HG02943 (cell line): ENCODE results near the gene SKAP2.

Experiments used
- ATAC-seq: cut with Tn5 transposase; IDR thresholded peaks from one replicate; pipeline ENCODE4 v1.9.1; 2021; ENCODE audit warnings: mild to moderate bottlenecking, low read depth, moderate library complexity; ENCODE audit not compliant: unreplicated experiment

The SKAP2 gene

DNA sequence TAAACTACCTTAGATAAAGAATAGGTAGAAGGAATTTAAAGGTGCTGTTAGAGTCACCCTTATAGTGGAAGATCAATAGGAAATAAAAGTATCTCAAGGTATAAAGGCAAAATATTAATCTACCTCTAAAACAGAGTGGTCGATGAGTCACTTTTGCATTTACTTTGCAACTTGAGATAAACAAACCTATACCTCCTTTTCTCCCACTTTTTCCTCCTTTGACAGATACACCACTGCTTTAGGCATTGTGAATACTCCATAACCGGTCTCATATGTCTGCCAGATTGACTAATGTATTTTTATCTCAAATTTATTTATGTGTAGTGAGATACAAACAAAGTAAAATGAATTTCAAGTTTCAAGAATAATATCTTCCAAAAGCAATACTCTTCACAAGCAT, 193.5 kb downstream of the SKAP2 start:
- ATAC-seq = no peak

- ATAC-seq = no peak
Measured at GRCh38 chr7:26670290-26670689, 194.1 kb downstream of the SKAP2 start.

- no peak for ATAC-seq
Measured at GRCh38 chr7:26668821-26669220, 195.6 kb downstream of the SKAP2 start.

DNA sequence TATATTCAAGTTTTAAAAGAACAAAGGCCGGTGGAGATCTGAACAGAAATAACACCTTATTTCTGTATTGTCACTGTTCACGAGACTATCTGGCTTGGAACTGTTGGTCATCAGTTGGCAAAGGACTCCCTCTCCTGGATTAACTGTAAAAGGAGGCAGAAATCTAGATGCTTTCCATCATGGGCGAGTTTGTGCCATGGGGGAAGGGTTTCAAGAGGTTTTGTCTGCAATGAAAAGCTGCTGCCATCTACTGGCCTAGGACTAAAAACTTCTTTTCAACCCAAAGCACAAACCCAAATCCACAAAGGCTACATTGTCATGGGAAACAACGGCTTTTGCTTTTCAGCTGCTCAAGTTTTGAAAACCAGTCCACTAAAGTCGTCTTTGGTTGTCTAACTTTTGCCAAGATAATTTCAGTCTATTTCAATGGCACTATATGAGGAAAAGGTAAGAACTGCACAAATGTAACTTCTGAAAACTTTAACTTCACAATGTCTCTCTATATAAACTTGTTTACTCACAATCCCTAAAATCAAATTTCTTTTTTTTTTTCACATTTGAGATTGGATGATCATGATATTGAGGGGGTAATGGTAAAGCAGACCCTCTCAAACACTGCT, 196.8 kb downstream of the SKAP2 start:
- ATAC-seq = no peak

GRCh38 chr7:26664735-26665416, 199.5 kb downstream of the SKAP2 start:
- no peak for ATAC-seq

DNA sequence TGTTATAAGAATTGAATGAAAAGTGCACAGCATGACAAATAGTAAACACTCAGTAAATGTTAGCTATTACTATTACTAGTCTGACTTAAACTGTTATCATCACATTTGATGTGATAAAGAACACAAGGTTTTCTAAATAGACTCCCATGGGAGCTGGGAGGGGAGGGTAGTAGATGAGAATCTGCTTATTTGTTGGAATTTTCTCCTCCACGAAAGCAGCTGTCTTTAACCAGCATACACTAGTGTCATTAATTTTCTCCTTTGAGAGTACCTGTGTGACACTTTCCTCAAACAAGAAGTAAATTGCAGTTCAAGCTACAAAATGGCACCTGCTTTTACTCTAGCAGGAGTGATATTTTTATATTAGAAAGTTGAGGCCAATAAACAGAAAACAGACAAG, 200.1 kb downstream of the SKAP2 start:
- no peak for ATAC-seq

DNA sequence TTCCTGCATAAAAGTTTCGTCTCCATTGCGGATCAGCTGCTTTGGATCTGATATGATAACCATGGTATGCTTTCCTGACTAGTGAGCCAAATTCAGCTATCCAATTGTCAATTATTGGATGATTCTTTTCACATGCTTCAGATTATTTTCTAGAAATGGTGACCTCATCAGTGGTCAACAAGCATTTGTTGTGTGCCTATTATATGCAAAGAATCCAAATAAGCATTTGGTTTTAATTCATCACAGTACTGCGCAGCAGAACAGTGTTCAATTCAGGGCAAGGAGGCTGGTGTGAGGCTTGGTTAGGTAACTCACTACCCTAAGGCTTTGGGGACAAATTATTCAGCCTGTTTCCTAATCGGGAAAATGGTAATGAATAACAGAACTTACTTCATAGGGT, 200.5 kb downstream of the SKAP2 start:
- no peak for ATAC-seq

GRCh38 chr7:26662646-26663045, 201.7 kb downstream of the SKAP2 start:
- ATAC-seq = no peak

DNA sequence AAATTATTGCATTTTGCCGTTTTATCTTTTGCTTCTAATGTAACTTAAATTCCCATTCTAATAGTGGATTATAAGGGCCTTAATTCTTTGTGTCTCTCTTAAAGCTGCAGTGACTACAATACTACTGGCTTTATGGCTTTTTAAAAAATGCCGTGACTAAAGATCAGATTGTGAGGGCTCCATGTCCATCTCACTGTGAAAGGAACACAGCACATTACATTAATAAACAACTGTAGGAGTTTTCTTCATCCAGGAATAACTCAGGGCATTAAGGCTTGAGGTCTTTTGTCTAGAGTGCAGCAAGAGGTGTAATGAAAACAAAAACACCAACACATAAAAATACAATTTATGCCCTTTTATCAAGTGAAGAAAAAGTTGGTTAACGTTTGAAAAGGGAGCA, 205.3 kb downstream of the SKAP2 start:
- no peak for ATAC-seq

- no peak for ATAC-seq
Measured at GRCh38 chr7:26658389-26659084, 205.9 kb downstream of the SKAP2 start.

- no peak for ATAC-seq
Measured at GRCh38 chr7:26657686-26658388, 206.6 kb downstream of the SKAP2 start.

- ATAC-seq = no peak
Measured at GRCh38 chr7:26657206-26657641, 207.2 kb downstream of the SKAP2 start.

GRCh38 chr7:26656735-26657134, 207.7 kb downstream of the SKAP2 start:
- no peak for ATAC-seq

- ATAC-seq = no peak
Measured at GRCh38 chr7:26655781-26656180, 208.6 kb downstream of the SKAP2 start.

DNA sequence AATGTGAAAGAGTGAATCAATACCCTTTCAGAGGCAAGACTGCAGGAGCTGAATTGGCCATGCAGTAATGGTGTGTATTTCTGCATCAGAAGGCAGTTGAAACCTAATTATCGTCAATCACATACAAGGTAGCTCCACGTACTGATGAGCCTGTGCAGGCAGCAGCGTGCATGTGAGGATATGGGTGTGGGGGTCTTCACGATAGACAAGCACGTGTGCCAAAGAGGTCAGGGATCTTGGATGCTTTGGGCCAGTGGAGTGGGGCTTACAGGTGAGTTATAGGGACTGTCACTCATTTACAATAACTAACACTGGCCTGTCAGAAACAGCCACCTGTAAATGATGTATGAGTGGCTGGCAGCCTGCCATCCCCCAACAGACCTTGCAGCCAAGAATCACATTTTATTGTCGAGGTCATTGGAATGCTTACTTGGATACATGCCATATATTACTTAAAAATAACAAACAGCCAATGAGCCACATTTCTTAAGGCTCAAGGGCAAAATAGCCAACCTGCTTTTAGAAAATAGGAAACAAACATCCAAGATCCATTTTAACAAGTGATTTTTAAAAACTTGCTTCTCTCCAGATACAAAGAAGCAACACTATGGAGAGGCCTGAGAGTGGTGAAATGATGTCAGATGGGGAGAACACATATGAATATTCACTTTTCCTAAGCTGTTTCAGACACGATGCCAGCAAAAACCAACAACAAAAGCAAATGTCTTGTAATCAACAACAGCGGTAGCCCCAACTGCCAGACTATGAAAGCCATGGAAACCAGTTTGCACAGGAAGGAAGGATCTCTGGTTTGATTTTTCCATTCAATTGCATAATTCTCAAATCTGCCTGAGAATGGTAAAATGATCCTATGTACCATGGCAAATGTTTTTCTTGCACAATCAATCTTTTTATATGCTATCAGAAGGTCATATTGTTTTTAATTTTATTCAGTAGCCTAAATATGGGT, 210.7 kb downstream of the SKAP2 start:
- ATAC-seq = no peak

DNA sequence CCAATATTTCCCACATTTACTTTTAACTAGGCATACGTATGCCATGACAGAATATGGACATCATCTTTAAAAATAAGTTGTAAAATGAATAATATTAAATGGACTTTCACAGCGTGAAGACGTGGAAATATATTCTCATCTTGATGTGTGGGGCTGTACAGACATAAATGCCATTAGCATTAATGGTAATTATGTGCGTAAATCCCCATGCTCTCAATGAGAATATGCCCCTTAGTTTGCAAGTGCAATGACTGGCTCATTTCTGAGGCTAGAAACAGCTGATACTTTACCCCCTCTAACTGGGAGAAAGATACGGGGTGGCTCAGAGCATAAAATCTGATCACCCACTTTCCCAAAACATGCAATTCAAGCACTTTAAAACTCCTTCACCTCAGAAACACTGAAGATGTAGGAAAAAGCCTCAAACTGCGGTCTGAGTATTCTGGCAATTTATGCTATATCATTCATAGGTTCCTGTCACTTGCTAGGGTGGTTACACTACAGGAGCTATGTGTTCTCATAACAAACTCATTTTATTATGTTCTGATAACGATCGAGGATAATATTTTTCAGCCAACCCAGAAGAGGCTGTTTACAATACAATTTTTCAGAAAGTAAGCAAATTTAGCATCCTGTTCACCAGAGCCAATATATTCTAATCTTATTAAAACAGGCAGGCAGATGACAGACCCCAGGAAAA, 211.8 kb downstream of the SKAP2 start:
- ATAC-seq = no peak

DNA sequence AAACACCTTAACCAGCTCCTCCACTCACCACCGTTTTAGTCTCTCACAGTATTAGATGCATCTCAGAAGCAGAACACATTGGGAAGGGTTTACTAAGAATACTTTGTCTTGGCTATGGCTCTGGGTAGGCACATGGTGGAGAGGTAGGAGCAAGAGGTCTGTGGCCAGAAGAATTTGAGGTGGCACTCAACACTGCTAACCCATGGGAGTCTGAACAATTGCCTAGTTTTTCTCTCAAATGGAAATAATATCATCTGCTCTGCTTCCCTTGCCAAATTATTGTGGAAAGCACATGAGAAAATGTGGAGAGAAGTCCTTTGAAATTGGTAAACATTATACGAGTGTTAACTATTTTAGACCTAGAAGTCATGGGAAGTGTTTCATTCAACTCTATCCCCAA, 214.3 kb downstream of the SKAP2 start:
- no peak for ATAC-seq

GRCh38 chr7:26649388-26649787, 215.0 kb downstream of the SKAP2 start:
- ATAC-seq = no peak

- ATAC-seq = no peak
Measured at GRCh38 chr7:26648554-26648953, 215.8 kb downstream of the SKAP2 start.
